HG03025 (cell line): ENCODE data around the gene PGAP1.
"Not testable (repeated sequence)": the region's sequence is repeated elsewhere in the genome, so short reads cannot be mapped to it uniquely, and the experiment has no call there.

Experiments
- ATAC-seq: cut with Tn5 transposase; IDR thresholded peaks from one replicate; pipeline ENCODE4 v1.9.1; 2021; ENCODE audit warnings: mild to moderate bottlenecking, moderate library complexity; ENCODE audit not compliant: unreplicated experiment, low FRiP score

Gene PGAP1

GRCh38 chr2:196951973-196952372 is 25.5 kb upstream of the PGAP1 start:
- no peak for ATAC-seq

- ATAC-seq = no peak
Measured at GRCh38 chr2:196949116-196949515, 22.6 kb upstream of the PGAP1 start.

GRCh38 chr2:196944570-196944969 is 18.1 kb upstream of the PGAP1 start:
- peak; percentile 100 for ATAC-seq

- ATAC-seq = no peak
Measured at GRCh38 chr2:196941398-196942078, 15.0 kb upstream of the PGAP1 start.

GRCh38 chr2:196939371-196939770 is 12.9 kb upstream of the PGAP1 start:
- ATAC-seq = no peak

GRCh38 chr2:196935432-196935831 is 8.9 kb upstream of the PGAP1 start:
- no peak for ATAC-seq

GRCh38 chr2:196934672-196935071 is 8.2 kb upstream of the PGAP1 start:
- no peak for ATAC-seq

GRCh38 chr2:196931555-196931954 is 5.0 kb upstream of the PGAP1 start:
- ATAC-seq = no peak

GRCh38 chr2:196927376-196928225 is 1.1 kb upstream of the PGAP1 start:
- no peak for ATAC-seq

- peak; percentile 37 for ATAC-seq
Measured at GRCh38 chr2:196925768-196926561, 542 bp downstream of the PGAP1 start.

- no peak for ATAC-seq
Measured at GRCh38 chr2:196925051-196925767, 1.3 kb downstream of the PGAP1 start.

- ATAC-seq = no peak
Measured at GRCh38 chr2:196924051-196924450, 2.5 kb downstream of the PGAP1 start.

GRCh38 chr2:196918927-196919326 is 7.6 kb downstream of the PGAP1 start:
- no peak for ATAC-seq

- ATAC-seq = no peak
Measured at GRCh38 chr2:196917802-196918201, 8.7 kb downstream of the PGAP1 start.

- ATAC-seq = no peak
Measured at GRCh38 chr2:196915507-196916189, 10.9 kb downstream of the PGAP1 start.

- ATAC-seq = peak; percentile 96
Measured at GRCh38 chr2:196914867-196915460, 11.5 kb downstream of the PGAP1 start.

- no peak for ATAC-seq
Measured at GRCh38 chr2:196913691-196914090, 12.8 kb downstream of the PGAP1 start.

- not testable (repeated sequence) for ATAC-seq
Measured at GRCh38 chr2:196905365-196905764, 21.1 kb downstream of the PGAP1 start.

- no peak for ATAC-seq
Measured at GRCh38 chr2:196902828-196903227, 23.7 kb downstream of the PGAP1 start.
